Measurements from ENCODE around the gene NLK.
A peak's percentile ranks its signal among the peaks of the same experiment; 100 is the strongest.

NLK gene

DNA sequence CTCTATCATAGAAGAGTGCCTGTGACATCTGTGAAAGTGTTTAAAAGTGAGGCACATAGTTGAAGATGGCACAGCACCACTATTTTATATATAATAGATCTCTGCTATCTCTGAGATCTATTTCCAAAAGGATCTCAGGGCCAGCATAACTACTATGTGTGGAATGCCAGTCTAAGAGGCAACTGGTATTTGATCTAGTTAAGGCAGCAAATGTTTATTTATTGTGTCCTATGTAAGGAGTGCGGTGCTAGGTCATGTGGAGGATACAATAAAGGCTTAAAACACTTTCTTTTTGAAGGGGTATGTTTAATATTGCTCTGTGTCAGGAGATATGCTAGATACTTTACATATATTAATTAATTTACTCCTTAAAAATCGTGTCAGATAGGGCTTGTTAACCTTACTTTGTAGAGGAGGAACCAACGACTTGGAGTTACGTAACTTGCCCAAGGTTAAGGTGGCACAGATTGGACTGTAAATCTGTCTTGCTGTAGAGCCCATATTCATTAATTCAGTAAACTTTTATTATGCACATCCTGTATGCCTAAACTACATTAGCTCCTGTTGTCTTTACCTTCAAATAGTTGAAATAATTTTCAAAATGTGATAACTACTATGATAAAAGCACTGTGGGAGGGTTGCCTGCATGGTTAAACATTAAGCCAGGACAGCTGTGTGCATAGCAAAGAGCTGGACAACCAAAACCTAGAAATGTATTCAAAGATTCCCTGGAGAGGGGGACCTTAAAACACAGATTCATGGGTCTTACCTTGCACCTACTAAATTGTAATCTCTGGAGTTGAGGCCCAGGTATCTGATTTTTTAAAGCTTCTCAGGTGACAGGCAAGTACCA is 83.3 kb downstream of the NLK start:
- Histone ChIP-seq H3K36me3 (ENCODE audit: insufficient read depth, low read length) (peaks cover 6% of the 10 kb centered on the region; the same call in 1 of the 2 replicates), H2AFZ (ENCODE audit: low read length, unreplicated experiment) (no peak overlapping the region), H3K27ac (ENCODE audit: low read depth, low read length) (no peak overlapping the region), H3K4me3 (ENCODE audit: low read depth, low read length) (no peak overlapping the region), H3K4me1 (ENCODE audit: control insufficient read depth, insufficient read depth, low read length, unreplicated experiment) (no peaks in the 10 kb centered on the region), H3K27me3 (ENCODE audit: insufficient read depth, low read length) (no peaks in the 10 kb centered on the region), H3K79me2 (ENCODE audit: control insufficient read depth, insufficient read depth, low read length, unreplicated experiment) (no peaks in the 10 kb centered on the region)

DNA sequence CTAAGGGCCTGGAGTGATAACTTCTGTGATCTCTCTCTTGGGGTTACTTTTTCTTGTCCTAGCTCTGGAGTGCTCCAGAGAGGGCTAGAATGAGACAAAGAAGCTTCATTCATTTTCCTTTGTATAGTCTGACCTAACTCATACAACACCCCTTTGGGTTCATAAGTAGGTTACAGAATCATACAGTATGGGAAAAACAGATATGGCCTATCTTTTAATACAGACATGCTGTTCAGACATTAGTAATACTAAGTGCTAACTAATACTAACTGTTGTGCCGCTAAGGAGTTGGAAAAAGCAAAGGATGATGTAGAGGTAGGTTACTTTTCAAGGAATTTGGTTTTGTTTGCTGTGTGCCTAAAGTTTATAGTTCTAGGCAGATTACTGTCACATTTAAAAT is 84.7 kb downstream of the NLK start:
- no peaks in the 10 kb centered on the region for H3K4me1 ChIP-seq (ENCODE audit: control insufficient read depth, insufficient read depth, low read length, unreplicated experiment)

DNA sequence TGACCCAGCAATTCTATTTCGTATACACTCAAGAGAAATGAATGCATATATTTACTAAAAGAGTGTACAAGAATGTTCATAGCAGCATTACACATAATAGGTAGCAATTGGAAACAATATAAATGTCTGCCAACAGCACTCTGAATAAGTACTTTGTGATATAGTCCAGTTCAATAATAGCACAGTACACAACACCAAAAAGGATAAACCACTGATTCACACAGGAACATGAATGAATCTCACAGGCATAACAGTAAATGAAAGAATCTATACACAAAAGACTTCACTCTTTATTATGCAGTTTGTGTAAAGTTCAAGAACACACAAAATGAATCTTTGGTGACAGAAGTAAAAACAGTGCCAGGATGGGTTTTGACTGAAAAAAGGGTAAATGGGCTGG is 86.3 kb downstream of the NLK start:
- Histone ChIP-seq H3K79me2 (ENCODE audit: control insufficient read depth, insufficient read depth, low read length, unreplicated experiment) (no peaks in the 10 kb centered on the region), H3K36me3 (ENCODE audit: insufficient read depth, low read length) (peaks cover 6% of the 10 kb centered on the region; the same call in 1 of the 2 replicates), H3K27ac (ENCODE audit: low read depth, low read length) (no peak overlapping the region), H3K4me1 (ENCODE audit: control insufficient read depth, insufficient read depth, low read length, unreplicated experiment) (peaks cover 6% of the 10 kb centered on the region), H2AFZ (ENCODE audit: low read length, unreplicated experiment) (no peak overlapping the region), H3K4me3 (ENCODE audit: low read depth, low read length) (no peak overlapping the region), H3K27me3 (ENCODE audit: insufficient read depth, low read length) (no peaks in the 10 kb centered on the region)

More for the DNA sequence above, 84.7 kb downstream of the NLK start:
- Histone ChIP-seq H3K36me3 (ENCODE audit: insufficient read depth, low read length) (peaks cover 6% of the 10 kb centered on the region; the same call in 1 of the 2 replicates), H3K27ac (ENCODE audit: low read depth, low read length) (no peak overlapping the region), H3K79me2 (ENCODE audit: control insufficient read depth, insufficient read depth, low read length, unreplicated experiment) (no peaks in the 10 kb centered on the region), H3K27me3 (ENCODE audit: insufficient read depth, low read length) (no peaks in the 10 kb centered on the region), H2AFZ (ENCODE audit: low read length, unreplicated experiment) (no peak overlapping the region), H3K4me3 (ENCODE audit: low read depth, low read length) (no peak overlapping the region)

DNA sequence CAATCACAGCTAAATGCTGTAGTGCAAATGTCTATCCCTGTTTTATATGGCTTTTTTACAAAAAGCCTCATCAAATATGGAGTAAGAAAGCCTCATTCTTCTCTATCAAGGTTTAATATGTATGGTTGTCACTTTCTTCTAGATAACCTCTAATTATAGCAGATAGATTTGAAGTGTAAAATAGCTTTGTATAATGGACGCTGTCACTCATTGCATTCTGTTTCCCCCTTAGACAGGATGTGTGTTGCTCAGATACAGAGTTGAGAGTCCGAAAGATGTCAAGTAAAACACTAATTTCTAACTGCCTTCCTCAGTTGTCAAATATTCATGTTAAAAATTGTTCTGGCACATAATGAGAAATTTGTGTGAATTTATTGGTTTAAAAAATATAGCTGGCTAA is 88.0 kb downstream of the NLK start:
- Histone ChIP-seq H3K27ac (ENCODE audit: low read depth, low read length) (no peak overlapping the region), H3K4me1 (ENCODE audit: control insufficient read depth, insufficient read depth, low read length, unreplicated experiment) (peaks cover 6% of the 10 kb centered on the region), H3K36me3 (ENCODE audit: insufficient read depth, low read length) (peaks cover 9% of the 10 kb centered on the region; the same call in 1 of the 2 replicates), H3K79me2 (ENCODE audit: control insufficient read depth, insufficient read depth, low read length, unreplicated experiment) (no peaks in the 10 kb centered on the region), H3K4me3 (ENCODE audit: low read depth, low read length) (no peak overlapping the region), H3K27me3 (ENCODE audit: insufficient read depth, low read length) (no peaks in the 10 kb centered on the region), H2AFZ (ENCODE audit: low read length, unreplicated experiment) (no peak overlapping the region)

DNA sequence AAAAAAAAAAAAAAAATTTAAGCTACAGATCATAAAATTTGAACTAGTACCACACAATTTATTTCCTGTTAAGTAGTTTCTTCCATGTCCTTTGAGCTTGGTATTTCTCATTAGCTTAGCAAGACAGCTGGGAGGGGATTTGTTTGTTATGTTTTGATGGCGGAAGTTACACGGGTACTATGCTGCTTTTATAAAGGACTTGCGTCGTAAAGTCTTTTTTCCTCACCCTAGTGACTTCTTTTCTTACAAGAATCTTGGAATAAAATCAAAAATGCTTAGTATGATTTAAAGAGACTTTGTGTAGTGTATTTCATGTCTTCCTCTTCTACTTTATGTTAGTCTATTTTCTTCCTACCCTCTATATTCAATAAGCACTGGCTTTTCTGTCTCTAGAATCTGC is 89.1 kb downstream of the NLK start:
- 0 out of 2 replicates have a peak overlapping the region, but pooled peaks have one; percentile 87 for H3K27ac ChIP-seq (ENCODE audit: low read depth, low read length)
- H3K36me3 ChIP-seq (ENCODE audit: insufficient read depth, low read length), result peaks cover 12% of the 10 kb centered on the region; the same call in 1 of the 2 replicates
- H3K27me3 ChIP-seq (ENCODE audit: insufficient read depth, low read length), result no peaks in the 10 kb centered on the region
- H2AFZ ChIP-seq (ENCODE audit: low read length, unreplicated experiment), result no peak overlapping the region
- H3K79me2 ChIP-seq (ENCODE audit: control insufficient read depth, insufficient read depth, low read length, unreplicated experiment), result no peaks in the 10 kb centered on the region
- H3K4me3 ChIP-seq (ENCODE audit: low read depth, low read length), result no peak overlapping the region
- peaks cover 6% of the 10 kb centered on the region for H3K4me1 ChIP-seq (ENCODE audit: control insufficient read depth, insufficient read depth, low read length, unreplicated experiment)

DNA sequence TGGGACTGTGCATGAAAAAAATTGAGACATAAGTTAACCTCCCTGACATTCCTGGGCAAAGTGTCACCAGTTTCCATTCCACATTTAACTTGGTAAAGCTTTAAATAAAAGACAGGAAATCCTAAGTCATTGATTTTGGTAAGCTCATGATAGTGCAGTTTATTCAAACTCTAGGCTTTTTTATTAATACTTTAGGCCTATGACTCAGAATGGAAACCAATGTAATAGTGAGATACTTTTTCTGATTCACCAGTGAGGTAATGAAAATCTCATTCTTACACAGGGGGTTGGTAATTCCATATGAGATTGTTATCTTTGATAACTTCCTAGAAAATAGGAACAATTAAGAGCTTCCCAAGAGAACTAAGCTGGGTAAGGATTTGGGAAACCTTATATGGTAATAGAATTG is 91.1 kb downstream of the NLK start:
- no peak overlapping the region for H2AFZ ChIP-seq (ENCODE audit: low read length, unreplicated experiment)
- H3K27me3 ChIP-seq (ENCODE audit: insufficient read depth, low read length), result no peaks in the 10 kb centered on the region
- peaks cover 12% of the 10 kb centered on the region; the same call in 1 of the 2 replicates for H3K36me3 ChIP-seq (ENCODE audit: insufficient read depth, low read length)
- H3K79me2 ChIP-seq (ENCODE audit: control insufficient read depth, insufficient read depth, low read length, unreplicated experiment), result no peaks in the 10 kb centered on the region
- H3K27ac ChIP-seq (ENCODE audit: low read depth, low read length), result peak overlapping the region; percentile 87
- H3K4me3 ChIP-seq (ENCODE audit: low read depth, low read length), result no peak overlapping the region
- peaks cover 6% of the 10 kb centered on the region for H3K4me1 ChIP-seq (ENCODE audit: control insufficient read depth, insufficient read depth, low read length, unreplicated experiment)

DNA sequence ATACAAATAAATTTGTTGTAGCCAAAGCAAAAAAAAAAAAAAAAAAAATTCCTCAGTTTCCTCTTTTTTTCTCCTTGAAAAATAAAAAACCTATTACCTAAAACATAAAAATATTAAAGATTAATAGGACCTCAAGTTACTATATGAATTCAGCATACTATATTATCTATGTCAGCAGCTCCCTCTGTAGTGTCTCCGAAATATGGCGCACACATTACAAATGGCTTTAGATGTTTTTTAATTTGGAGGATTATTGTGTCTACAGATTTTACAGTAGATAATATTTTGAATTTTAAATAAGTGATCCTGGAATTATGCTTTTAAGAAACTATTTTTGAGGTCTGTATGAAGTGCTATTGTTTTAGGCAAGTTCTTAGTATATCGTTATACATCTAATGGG is 94.4 kb downstream of the NLK start:
- H3K36me3 ChIP-seq (ENCODE audit: insufficient read depth, low read length), result peaks cover 12% of the 10 kb centered on the region; the same call in 1 of the 2 replicates
- no peaks in the 10 kb centered on the region for H3K27me3 ChIP-seq (ENCODE audit: insufficient read depth, low read length)
- no peaks in the 10 kb centered on the region for H3K79me2 ChIP-seq (ENCODE audit: control insufficient read depth, insufficient read depth, low read length, unreplicated experiment)
- no peak overlapping the region for H3K27ac ChIP-seq (ENCODE audit: low read depth, low read length)
- no peak overlapping the region for H3K4me3 ChIP-seq (ENCODE audit: low read depth, low read length)
- peaks cover 6% of the 10 kb centered on the region for H3K4me1 ChIP-seq (ENCODE audit: control insufficient read depth, insufficient read depth, low read length, unreplicated experiment)
- no peak overlapping the region for H2AFZ ChIP-seq (ENCODE audit: low read length, unreplicated experiment)

DNA sequence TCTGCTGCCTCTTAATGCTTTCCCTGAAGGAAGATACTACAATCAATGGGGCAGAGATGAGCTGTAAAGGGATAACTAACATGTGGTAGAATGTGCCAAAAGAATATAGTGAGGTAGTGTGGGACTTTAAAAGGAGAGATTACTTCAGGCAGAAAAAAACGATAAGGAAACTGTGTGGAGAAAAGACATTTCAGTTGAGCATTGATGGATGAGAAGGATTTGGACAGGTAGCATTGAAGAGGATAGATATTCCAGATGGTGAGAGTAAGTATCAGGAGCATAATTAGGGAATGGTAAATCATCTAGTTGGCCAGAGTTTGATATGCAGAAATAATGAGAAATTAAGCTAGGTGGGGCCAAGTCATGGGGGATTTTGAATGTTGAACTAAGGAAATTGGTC is 97.3 kb downstream of the NLK start:
- Histone ChIP-seq H3K4me3 (ENCODE audit: low read depth, low read length) (no peak overlapping the region), H3K27ac (ENCODE audit: low read depth, low read length) (no peak overlapping the region), H3K36me3 (ENCODE audit: insufficient read depth, low read length) (peaks cover 8% of the 10 kb centered on the region; the same call in 1 of the 2 replicates), H3K27me3 (ENCODE audit: insufficient read depth, low read length) (no peaks in the 10 kb centered on the region), H3K4me1 (ENCODE audit: control insufficient read depth, insufficient read depth, low read length, unreplicated experiment) (peaks cover 4% of the 10 kb centered on the region), H2AFZ (ENCODE audit: low read length, unreplicated experiment) (no peak overlapping the region), H3K79me2 (ENCODE audit: control insufficient read depth, insufficient read depth, low read length, unreplicated experiment) (no peaks in the 10 kb centered on the region)

DNA sequence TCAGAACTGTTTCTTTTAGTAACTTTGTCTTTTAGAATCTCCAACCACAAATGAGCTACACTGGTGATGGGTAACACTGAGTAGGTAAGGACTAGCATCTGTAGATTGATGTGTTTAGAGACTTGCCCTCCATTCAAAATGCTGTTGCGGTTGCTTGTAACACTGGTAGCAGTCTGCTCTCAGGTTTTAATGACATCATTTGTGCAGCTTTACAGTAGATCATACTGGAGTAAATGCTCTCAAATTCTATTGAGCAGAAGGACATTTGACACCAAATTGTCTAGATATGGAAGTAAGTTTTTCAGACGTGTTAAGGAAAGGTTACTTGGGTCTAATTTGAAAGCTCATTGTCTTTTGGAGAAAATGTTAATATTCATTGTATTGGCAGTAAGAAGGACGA is 98.8 kb downstream of the NLK start:
- H3K27me3 ChIP-seq (ENCODE audit: insufficient read depth, low read length), result no peaks in the 10 kb centered on the region
- no peak overlapping the region for H3K27ac ChIP-seq (ENCODE audit: low read depth, low read length)
- no peaks in the 10 kb centered on the region for H3K79me2 ChIP-seq (ENCODE audit: control insufficient read depth, insufficient read depth, low read length, unreplicated experiment)
- H3K4me1 ChIP-seq (ENCODE audit: control insufficient read depth, insufficient read depth, low read length, unreplicated experiment), result peaks cover 13% of the 10 kb centered on the region
- no peaks in the 10 kb centered on the region for H3K36me3 ChIP-seq (ENCODE audit: insufficient read depth, low read length)
- no peak overlapping the region for H3K4me3 ChIP-seq (ENCODE audit: low read depth, low read length)
- H2AFZ ChIP-seq (ENCODE audit: low read length, unreplicated experiment), result no peak overlapping the region

DNA sequence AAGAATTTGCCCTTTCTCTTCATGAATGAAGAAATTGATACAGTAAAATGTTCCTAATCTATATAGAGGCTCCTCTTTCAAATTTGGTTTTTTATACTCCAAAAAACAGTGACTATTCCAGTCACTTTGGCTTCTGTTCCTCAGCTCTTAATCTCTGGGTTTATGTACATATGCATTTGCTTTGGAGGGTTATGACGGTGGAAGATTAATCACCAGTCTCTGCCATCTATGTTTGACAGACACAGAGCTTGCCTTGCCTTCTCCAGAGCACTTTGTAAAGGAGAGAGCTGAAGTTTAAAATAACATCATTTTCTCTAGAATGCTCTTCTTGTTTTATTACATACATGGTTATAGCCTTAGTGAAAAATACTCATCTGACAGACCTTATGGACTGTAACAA is 99.3 kb downstream of the NLK start:
- Histone ChIP-seq H3K79me2 (ENCODE audit: control insufficient read depth, insufficient read depth, low read length, unreplicated experiment) (no peaks in the 10 kb centered on the region), H3K27me3 (ENCODE audit: insufficient read depth, low read length) (no peaks in the 10 kb centered on the region), H3K4me3 (ENCODE audit: low read depth, low read length) (no peak overlapping the region), H3K27ac (ENCODE audit: low read depth, low read length) (no peak overlapping the region), H2AFZ (ENCODE audit: low read length, unreplicated experiment) (no peak overlapping the region), H3K36me3 (ENCODE audit: insufficient read depth, low read length) (no peaks in the 10 kb centered on the region), H3K4me1 (ENCODE audit: control insufficient read depth, insufficient read depth, low read length, unreplicated experiment) (peaks cover 13% of the 10 kb centered on the region)

DNA sequence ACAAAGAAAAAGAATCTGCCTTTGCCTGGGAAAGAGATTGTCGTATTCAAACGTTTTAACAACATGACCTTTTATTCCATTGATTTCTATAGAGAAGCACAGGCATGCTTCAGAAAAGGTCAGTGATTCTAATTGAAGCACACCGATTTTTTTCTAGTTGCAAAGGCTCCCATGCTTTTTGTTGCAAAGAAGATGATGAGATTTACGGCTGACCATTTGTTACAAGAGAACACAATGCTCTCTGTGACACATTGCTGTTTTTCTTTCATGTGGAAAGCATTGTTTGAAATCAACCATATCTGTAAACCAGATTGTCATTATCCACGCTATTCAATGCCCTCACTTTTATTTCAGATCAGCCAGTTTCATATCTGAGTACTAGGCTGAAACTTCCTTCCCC is 99.8 kb downstream of the NLK start:
- Histone ChIP-seq H3K4me3 (ENCODE audit: low read depth, low read length) (no peak overlapping the region), H3K27ac (ENCODE audit: low read depth, low read length) (no peak overlapping the region), H3K79me2 (ENCODE audit: control insufficient read depth, insufficient read depth, low read length, unreplicated experiment) (no peaks in the 10 kb centered on the region), H3K27me3 (ENCODE audit: insufficient read depth, low read length) (no peaks in the 10 kb centered on the region), H3K36me3 (ENCODE audit: insufficient read depth, low read length) (no peaks in the 10 kb centered on the region), H3K4me1 (ENCODE audit: control insufficient read depth, insufficient read depth, low read length, unreplicated experiment) (peaks cover 13% of the 10 kb centered on the region), H2AFZ (ENCODE audit: low read length, unreplicated experiment) (no peak overlapping the region)
